ENCODE data around the gene PHOX2A.

The PHOX2A gene

DNA sequence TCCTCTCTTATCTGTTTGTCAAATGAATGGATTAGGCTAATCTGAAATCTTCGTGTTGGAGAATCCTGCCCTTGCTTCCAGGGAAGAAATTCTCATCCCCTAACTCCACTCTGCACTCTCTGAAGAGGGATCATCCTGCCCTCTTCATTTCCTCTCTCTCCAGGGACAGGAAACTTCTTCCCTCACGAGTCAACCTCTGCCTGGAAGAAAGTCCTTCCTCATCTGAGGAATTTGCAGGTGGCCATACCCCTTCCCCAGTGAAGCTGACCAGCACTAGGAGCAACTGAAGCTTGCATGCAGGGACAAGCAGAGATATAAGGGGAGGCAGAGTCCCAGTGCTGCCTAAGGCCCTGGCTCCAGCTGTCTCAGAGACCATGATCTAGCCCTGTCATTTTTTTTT is 3.6 kb upstream of the PHOX2A start:
- no peak for DNase-seq

DNA sequence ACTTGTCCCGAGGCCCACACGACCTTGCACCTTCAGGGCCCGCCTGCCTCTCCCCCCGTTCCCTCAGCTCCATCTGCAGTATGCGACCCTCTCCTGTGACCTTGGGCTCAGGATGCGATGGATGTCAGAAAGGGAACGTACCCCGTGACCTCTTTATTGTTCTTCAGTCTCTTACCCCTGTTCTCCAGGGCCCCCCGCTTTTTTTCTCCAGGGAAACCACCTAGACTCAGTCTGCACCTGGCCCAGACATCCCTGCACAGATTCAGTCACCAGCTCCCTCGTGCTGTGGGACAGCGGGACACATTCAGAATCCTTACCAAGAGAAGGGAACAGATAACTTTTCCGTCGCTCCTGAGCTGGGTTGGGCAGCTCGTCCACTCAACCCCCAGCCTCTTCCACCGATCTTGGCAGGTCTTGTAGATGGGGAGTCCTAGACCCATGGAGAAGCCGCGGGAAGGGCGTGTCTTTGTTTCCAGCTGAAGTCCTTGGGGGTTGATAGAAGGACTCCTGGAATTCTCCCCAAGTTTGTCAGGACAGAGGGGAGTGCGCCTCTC is 1.4 kb upstream of the PHOX2A start:
- DNase-seq: no peak

DNA sequence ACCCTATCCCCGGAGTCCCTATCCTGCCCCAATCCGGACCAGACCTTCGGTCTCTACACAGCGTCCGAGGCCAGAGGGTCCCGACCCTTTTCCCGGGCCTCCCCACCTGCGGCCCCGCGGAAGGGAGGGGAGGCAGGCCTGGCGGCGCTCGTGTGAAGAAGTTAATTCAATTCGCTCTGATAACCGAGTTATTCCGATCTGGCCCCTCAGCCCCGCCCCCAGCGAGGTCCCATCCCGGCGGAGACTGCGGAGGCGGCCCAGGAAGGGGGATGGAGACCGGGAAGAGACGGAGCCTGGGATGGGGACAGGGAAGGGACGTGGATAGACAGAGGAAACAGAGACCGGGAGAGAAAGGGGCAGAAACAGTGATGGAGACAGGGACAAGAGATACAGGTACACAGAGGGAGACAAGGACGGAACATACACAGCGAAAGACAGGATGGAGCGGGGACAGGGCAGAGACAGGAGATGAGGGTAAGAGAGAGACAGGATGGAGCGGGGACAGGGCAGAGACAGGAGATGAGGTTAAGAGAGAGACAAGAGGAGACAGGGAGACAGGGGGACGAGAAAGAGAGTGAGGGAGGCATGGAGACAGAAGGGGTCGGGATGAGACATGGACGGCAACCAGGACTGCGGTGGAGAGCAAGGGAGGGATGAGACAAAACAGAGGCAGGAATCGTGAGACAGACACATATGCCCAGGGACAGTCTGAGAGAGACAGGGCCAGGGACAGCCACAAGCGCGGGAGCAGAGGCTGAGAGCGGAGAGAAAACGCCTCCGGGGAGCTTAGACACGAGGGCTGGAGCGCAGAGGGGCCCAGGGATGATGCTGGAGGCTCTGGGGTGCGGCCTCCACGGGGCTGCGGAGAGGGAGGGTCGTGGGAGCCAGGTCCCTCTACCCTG is 636 bp upstream of the PHOX2A start:
- DNase-seq: no peak

DNA sequence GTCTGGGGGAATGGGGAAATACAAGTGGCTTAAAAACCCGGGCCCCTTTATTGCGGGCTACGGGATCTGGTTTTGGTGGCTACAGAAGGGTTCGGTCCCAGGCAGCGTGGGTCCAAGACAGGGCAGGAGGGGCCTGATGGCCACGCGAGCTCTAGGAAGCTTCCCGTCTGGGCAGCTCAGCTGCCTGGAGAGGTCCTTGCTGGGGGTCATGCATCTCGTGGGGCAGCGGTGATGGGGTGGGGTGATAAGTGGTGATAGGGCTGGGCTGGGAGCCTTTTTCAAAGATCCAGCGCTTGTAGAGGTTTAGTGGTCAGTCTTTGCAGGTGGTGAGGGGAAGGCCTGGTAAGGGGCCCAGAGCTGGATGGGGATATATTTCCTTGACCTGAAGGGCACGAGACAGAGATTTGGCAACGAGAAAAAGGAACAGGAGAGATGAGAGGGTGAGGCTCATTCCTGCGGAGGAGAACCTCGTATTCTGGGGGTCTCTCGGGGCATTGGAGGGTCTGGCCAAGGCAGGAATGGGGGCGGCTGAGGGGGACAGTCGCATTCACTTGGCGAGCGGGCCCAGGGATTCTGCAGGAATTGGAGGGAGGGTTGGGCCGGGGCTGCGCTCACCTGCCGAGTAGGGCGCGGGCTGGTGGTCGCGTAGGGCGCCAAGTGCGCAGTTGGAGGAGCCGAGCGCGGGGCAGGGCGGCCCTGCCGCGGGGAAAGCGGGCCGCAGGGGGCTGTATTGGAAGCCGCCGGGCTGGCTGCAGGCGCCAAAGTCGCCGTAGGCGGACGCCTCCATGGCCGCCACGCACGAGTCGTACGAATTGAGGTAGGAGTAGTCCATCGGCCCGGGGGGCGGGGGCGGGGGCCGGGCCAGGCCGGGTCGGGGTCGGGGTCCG is 560 bp downstream of the PHOX2A start:
- DNase-seq: no peak

DNA sequence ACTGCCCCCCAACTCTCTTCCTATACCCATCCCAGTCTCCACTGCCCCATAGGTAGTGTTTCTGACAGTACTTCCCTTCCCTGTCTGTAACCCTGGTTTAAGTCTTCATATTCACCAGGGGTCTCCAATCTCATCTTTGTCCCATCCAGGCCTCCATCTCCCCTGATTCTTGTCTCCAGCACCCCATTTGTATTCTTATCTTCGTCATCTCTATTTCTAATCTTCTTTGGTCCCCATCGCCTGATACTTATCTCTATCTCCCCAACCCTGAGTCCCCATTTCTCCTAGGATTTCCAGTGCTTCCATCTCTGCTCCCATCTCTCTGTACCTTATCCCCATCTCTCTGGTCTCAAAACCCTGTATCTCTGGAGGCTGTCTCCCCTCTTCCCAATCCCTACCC is 1.8 kb downstream of the PHOX2A start:
- DNase-seq: no peak

DNA sequence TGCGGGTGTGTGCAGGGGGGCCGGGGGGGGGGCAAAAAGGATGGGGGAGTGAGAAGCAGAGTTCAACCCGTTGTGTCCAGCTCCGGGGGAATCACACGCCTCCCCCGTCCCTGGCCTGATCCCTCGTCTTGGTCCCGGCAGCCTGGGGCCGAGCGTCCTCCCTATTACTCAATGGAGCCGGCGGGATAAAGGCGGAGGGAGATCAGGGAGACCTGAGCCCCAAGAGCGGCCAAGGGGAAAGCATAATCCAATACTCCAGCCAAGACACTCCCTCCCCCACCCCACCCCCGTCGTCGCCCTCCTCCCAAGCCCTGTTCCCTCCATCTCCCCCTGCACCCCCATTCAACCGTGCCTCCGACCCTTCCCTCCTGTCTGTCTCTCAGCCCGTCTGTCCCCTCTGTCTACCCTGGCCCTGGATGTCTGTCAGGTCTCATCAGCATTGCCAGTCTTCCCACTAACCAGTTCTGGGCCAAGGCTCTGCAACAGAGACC is 2.6 kb downstream of the PHOX2A start:
- no peak for DNase-seq

DNA sequence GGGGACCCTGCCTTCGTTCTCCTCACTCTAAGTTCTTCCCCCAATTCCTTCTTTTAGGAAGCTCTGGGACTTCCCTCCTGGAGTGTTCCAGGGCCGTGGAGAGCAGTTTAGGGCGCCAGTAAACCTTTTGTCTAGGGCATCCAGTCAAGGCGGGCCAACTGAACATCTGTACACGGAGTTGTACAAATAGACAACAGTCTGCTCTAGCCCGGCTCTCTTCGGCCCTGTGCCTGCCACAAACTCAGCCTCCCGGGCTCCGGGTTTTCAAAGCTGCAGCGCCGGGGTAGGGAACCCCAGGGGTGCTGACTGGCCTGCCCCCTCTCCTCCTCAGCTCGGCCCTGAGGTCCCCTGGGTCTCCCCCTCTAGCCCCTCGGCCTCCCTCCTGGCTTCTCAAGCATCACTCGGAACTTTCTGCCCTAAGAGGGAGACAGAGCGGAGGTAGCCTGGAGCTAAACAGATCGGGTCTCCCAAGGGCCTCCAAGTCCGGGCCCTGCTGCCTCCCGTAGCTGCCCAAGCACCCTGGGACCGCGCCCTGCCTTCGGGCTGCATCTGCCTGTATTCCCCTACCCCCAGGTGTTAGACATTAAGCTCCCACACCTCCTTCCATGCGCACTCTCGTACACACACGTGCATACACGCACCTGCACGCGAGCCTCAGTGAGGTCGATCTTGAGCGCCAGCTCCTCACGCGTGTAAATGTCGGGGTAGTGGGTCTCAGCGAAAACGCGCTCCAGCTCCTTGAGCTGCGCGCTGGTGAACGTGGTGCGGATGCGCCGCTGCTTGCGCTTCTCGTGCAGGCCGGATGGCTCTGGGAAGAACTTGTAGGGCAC is 3.3 kb downstream of the PHOX2A start:
- no peak for DNase-seq

DNA sequence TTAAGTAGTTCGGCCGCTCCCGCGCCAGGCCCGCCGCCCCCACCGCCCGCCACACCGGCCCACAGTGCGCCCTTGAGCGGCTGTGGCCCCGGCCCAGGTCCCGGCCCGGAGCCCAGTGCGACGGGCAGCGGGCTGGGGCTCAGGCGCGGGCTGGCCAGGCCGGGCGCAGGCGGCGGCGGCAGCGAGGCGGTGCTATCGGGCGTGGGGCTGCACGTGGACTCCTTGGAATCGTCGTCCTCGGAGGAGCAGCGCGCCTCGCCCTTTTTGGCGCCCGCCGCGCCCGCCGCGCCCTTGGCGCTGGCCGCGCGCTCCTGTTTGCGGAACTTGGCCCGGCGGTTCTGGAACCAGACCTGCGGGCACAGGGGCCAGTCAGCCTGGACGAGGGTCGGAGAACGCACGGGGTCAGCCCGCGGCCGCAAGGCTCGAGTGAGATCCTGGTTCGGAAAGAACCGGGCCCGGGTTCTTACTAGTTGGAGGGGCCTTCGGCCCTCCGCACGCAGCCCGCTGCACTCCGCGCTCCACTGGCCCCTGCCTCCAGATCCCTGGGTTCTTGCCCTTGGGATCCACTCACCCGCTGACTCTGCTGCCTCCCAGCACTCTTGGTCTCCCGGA is 4.0 kb downstream of the PHOX2A start:
- no peak for DNase-seq

DNA sequence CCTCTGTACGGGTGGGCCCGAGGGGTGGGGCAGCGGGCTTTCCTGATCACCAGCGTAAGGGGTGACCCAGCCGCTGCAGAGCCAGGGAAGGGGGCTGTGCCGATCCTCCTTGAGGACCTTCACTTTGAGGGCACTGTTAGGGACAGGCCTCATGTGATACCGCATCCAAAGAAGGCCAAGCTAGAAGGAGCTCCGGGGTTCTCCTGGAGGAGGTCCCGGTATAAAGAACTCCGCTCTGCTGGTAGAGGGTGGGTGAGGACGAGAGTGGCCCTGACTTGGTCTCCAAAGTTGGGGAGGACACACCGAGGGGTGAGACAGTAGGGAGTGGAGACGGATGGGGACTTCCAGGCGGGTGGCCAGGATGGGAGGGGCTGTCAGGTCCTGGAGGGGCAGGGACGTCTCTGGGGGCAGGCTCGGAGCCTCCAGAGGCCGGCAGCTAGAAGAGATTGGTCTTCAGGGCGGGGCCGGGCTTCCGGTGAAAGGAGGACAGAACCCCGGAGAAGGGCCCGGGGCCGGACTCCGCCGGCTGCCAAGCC is 4.6 kb downstream of the PHOX2A start:
- no peak for DNase-seq

DNA sequence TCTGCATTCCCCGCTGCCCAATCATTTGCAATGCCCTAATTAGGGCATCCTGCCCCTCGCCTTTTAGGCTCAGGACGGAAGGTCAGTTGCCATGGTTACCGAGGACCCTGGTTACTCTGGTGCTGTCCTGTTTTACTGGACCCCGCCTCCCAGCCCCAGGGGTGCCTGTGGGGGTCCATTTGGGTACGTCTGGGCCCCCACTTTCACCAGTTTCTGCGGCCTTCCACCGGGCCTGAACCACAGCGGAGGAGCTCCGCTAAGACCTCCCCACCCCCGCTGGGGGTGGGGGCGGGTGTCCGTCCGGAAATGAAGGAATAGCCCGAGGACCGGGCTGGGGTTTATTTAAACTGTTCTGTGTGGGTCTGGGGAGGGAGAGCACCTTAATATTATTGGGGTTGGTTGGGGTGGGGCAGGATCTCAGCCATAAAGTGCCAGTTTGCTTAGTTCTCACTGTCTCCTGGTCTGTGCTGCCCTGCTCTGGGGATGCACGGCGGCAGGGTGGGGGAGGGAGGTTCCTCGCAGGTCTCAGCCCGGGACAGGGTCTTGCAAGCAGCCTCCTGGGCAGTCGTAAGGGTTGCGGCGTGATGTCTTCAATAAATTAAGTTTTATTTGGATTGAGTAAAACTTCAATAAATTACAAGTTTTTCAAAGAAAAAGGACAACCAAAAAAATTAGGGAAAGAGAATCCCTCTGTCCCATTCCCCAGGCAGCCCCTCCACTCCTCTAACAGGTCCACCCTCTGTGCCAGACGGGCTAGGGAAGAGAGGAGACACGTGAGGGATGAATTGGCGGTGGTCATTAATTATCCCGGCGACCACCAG is 5.3 kb downstream of the PHOX2A start:
- no peak for DNase-seq

DNA sequence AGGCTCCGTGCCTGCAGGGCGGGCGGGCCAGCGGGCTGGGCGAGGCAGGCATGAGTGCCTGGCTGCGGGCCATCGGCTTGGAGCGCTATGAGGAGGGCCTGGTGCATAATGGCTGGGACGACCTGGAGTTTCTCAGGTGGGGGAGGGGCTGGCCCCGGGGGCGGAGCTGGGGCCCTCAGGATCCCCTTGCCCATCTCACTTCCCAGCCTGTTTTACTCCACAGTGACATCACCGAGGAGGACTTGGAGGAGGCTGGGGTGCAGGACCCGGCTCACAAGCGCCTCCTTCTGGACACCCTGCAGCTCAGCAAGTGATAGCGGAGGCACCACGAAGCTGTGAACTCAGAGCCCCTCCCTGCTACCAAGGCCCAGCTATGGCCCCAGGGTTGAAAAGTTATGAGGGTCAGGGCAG is 5.9 kb downstream of the PHOX2A start:
- DNase-seq: peak; percentile 53 to 60

DNA sequence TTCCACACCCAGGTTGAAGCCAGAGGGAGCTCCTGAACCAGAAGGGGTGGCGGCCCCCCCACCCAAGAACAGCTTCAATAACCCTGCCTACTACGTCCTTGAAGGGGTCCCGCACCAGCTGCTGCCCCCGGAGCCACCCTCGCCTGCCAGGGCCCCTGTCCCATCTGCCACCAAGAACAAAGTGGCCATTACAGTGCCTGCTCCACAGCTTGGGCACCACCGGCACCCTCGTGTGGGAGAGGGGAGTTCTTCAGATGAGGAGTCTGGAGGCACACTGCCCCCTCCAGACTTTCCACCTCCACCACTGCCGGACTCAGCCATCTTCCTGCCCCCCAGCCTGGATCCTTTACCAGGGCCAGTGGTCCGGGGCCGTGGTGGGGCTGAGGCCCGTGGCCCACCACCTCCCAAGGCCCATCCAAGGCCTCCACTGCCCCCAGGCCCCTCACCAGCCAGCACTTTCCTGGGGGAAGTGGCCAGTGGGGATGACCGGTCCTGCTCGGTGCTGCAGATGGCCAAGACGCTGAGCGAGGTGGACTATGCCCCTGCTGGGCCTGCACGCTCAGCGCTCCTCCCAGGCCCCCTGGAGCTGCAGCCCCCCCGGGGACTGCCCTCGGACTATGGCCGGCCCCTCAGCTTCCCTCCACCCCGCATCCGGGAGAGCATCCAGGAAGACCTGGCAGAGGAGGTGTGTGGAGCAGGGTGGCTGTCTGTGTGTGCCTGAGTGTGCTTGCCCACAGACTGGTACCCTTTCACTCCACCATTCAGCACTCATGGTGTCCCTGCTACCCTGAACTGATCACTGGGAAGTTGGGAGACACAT is 6.7 kb downstream of the PHOX2A start:
- no peak for DNase-seq

DNA sequence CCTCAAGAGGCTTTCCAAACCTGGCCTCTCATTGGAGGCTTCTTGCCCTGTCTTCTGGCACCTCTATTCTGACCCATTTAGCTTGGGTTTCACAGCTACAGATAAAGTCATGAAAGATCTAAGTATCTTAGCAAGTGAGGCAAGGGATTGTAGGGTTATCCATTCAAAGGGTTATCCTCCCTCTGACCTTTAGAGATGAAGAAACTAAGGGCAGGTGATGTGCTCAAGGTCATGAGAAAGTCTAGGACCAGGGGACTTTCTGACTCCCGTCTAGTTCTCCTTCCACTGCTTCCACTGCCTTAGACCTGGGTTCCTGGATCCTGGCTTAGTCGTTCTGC is 7.2 kb downstream of the PHOX2A start:
- no peak for DNase-seq

DNA sequence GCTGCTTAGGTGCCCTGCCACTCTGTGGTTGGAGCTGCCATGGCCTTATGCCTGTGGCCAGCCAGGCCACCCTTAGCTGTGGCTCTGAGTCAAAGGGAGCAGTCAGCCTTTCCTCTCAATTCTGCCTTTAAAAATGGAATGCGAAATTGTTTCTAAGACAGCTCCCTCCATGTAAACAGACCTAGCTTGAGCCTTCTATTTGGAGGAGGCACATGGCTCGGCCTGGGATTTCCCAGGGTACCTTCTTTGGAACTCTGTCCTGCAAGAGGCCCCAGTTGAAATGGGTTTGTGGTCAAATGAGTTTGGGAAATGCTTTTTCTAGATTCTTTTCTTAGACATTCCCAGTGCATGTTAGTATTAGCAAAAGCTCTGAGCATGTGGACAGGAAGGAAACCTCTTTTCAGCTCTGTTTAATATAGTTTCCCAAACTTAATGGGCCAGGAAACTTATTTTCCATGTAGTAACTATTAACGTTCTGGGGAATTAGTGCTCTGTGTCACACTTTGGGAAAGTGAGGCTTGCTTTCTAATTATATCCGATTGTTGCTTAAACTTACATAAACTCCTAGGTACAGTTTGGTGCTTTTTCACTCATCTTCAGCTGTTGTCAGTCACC is 7.8 kb downstream of the PHOX2A start:
- DNase-seq: no peak

DNA sequence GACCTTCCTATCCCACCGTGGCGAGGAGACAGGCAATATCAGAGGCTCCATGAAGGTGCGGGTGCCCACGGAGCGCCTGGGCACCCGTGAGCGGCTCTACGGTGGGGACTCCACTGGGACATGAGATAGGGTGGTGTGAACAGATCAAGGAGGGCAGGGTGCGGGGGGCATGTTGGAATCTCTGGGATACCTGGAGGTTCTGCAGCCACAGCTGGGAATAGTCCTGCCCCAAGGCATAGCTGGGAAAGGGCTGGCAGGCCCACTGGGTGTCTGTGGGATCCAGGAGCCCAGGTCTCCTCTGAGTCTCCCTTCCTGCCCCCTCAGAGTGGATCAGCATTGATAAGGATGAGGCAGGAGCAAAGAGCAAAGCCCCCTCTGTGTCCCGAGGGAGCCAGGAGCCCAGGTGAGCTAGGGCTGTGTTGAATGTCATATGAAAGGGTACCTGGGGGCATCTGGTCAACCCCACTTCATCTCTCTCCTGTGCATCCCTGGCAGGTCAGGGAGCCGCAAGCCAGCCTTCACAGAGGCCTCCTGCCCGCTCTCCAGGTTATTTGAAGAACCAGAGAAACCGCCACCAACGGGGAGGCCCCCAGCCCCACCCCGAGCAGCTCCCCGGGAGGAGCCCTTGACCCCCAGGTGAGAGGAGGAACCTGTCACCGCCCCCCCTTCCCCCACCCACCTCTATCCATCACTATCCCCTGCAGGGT is 8.5 kb downstream of the PHOX2A start:
- no peak for DNase-seq

DNA sequence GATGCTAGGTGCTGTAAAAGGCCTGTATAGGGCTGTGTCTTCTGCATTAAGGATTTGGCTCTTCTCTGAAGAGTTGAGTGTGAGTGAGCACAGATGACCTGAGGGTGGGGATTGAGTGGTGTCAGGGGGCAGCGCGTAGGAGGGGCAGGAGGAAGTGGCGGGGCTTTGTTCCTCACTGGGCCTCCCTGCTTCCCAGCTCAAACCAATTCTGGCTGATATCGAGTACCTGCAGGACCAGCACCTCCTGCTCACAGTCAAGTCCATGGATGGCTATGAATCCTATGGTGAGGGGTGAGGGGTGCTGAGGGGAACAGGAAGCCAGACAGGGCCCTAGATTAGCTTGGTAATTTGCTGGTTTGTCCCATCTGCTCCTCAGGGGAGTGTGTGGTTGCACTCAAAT is 9.1 kb downstream of the PHOX2A start:
- no peak for DNase-seq

DNA sequence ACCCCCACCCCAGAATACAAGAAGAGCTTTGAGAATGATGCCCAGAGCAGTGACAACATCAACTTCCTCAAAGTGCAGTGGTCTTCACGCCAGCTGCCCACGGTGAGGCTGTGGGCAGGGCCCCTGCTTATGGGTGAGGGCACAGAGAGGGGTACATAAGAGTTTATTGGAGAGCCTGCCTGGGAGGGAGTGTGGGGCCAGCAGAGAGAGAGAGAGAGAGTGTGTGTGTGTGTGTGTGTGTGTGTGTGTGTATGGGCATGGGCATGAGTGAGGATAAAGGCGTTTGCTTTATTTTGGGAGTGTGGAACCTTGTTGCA is 9.5 kb downstream of the PHOX2A start:
- DNase-seq: no peak

DNA sequence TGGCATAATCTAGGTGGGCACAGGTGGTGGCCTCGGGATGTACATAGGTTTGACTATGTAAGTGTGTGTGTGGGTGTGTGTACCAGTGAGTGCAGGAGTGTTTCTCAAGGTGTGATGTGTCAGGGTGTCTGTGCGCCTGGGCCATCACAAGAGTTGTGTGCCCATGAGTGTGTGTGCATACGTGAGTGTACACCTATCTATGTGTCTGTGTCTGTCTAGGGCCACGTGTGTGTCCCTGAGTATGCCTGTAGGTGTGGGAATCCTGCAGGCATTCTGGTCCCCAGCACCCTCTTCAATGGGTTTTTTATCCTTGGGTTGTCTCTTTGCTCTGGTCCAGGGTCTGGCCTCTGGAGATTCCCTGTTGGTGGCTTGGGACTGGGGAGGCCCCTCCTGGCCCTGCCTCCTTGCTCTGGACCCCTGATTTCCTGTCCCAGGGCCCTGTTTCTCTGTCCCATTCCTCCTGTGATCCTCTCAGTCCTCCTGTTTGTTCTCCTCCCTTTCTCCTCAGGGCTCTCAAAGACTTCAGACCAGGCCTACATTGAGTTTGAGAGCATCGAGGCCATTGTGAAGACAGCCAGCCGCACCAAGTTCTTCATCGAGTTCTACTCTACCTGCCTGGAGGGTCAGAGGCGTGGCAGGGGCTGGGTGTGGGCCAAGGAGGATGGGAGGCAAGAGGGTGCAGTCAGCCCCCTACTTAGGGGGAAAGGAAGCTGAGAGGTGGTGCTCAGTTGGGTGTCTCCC is 10.0 kb downstream of the PHOX2A start:
- DNase-seq: no peak
